Lower lobe of right lung (tissue), 2 donors: ENCODE results near the gene VRK2. TPM values are rescaled to one million over a fixed set of nuclear protein-coding genes. Genes with fewer than 3 reads are reported as not detected.
"Not testable (repeated sequence)": the region's sequence is repeated elsewhere in the genome, so short reads cannot be mapped to it uniquely, and the experiment has no call there.

ENCODE experiments used
- ATAC-seq, 2 donors: fragments of 200-7000 bp; cut with Tn5 transposase; one replicate each; pipeline ENCODE4 v1.9.1; 2020 to 2022; ENCODE audit warnings: mild to moderate bottlenecking in 2 of 2, moderate library complexity in 2 of 2
- DNase-seq: peaks from one replicate; pipeline ENCODE4 v3.0.0-alpha.2; 2020
- H3K27ac ChIP-seq: fragments of 200-600 bp; one replicate; pipeline ENCODE4 v1.8.0; 2022
- H3K27me3 ChIP-seq: fragments of 200-600 bp; one replicate; pipeline ENCODE4 v1.8.0; 2022; ENCODE audit warnings: low read depth
- H3K36me3 ChIP-seq: fragments of 200-600 bp; one replicate; pipeline ENCODE4 v1.8.0; 2022; ENCODE audit warnings: mild to moderate bottlenecking
- H3K4me1 ChIP-seq: fragments of 200-600 bp; one replicate; pipeline ENCODE4 v1.8.0; 2022
- H3K4me3 ChIP-seq: fragments of 200-600 bp; one replicate; pipeline ENCODE4 v1.8.0; 2022; ENCODE audit warnings: mild to moderate bottlenecking
- H3K9me3 ChIP-seq: fragments of 200-600 bp; one replicate; pipeline ENCODE4 v1.8.0; 2022
- intact Hi-C: fragments of 100-400 bp; cut with DNase I; formaldehyde crosslinking; loops from one replicate; pipeline ENCODE4 v1.11.0; 2022
- total RNA-seq: library from RNA; stranded (reverse); fragmentation: NEBNext Ultra II Directional; extraction: Animal tissue kit (Norgen Biotek cat#: 25700); gene quantifications from one replicate; pipeline ENCODE4 v1.2.1, GENCODE V29; 2021
- TF ChIP-seq, protein P1 (sequence below): fragments of 200-600 bp; IDR thresholded peaks from one replicate; pipeline ENCODE4 v1.8.0; 2022; ENCODE audit warnings: antibody characterized with exemption, mild to moderate bottlenecking
- donor health status: DM: no; HTN: yes; CAD: no; lungs with severe emphysema.

VRK2 gene
- total RNA-seq, 1 donor from 2014 or later, result 25.7 TPM

DNA sequence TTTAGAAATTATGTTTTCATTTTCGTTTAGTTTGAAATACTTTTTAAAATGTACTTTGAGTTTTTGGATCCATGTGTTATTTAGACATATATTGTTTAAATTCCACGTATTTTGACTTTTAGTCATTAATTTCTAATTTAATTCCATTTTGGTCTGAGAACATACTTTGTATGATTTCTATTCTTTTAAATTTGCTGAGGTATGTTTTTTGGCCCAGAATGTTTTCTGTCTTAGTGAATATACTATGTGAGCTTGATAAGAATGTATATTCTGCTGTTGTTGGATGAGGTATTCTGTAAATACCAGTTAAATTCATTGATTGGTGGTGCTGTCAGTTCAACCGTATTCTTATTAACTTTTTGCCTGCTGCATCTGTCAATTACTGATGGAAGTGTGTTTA is 26.4 kb downstream of the VRK2 start:
- Histone ChIP-seq H3K9me3 (no peaks in the 10 kb centered on the region), H3K4me1 (no peaks in the 10 kb centered on the region), H3K27me3 (no peaks in the 10 kb centered on the region), H3K36me3 (no peaks in the 10 kb centered on the region), H3K27ac (no peak overlapping the region), H3K4me3 (no peak overlapping the region)
- ATAC-seq (no peak), DNase-seq (no peak)
- intact Hi-C loops, result no loop called here
- TF ChIP-seq, protein P1, sequence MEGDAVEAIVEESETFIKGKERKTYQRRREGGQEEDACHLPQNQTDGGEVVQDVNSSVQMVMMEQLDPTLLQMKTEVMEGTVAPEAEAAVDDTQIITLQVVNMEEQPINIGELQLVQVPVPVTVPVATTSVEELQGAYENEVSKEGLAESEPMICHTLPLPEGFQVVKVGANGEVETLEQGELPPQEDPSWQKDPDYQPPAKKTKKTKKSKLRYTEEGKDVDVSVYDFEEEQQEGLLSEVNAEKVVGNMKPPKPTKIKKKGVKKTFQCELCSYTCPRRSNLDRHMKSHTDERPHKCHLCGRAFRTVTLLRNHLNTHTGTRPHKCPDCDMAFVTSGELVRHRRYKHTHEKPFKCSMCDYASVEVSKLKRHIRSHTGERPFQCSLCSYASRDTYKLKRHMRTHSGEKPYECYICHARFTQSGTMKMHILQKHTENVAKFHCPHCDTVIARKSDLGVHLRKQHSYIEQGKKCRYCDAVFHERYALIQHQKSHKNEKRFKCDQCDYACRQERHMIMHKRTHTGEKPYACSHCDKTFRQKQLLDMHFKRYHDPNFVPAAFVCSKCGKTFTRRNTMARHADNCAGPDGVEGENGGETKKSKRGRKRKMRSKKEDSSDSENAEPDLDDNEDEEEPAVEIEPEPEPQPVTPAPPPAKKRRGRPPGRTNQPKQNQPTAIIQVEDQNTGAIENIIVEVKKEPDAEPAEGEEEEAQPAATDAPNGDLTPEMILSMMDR, result no peak

- Histone ChIP-seq H3K36me3 (no peaks in the 10 kb centered on the region), H3K27me3 (no peaks in the 10 kb centered on the region), H3K27ac (no peak overlapping the region), H3K4me3 (no peak overlapping the region), H3K9me3 (no peaks in the 10 kb centered on the region), H3K4me1 (no peaks in the 10 kb centered on the region)
- DNase-seq (no peak), ATAC-seq (no peak)
- TF ChIP-seq, protein P1, result no peak
- intact Hi-C loops, result no loop called here
These were observed 27.1 kb downstream of the VRK2 start for GRCh38 chr2:58073751-58074150.

- DNase-seq, result no peak
- ATAC-seq, result no peak
- Histone ChIP-seq H3K36me3 (no peaks in the 10 kb centered on the region), H3K4me1 (no peaks in the 10 kb centered on the region), H3K4me3 (no peak overlapping the region), H3K27ac (no peak overlapping the region), H3K27me3 (no peaks in the 10 kb centered on the region), H3K9me3 (no peaks in the 10 kb centered on the region)
- intact Hi-C loops, result no loop called here
- TF ChIP-seq, protein P1, result no peak
These were observed 34.4 kb downstream of the VRK2 start for GRCh38 chr2:58081000-58081399.

DNA sequence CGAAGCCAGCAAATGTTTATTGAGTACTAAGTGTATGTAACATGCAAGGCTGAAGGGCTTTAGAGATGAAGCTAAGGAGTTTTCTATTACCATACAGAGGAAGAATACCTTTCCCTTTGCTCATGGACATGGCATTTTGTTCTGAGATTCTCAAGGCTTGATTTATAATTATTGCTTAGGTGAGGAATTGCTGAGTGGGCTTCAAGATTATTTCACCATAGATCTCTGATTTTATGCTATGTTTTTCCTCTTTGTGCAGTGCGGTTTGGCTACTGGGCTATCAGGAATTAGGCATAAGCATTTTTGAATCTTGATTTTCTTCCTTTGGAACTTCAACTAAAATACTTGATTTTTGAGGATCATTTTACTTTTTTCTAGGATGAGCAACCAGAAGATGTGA is 42.5 kb downstream of the VRK2 start:
- intact Hi-C loops, result no loop called here
- no peaks in the 10 kb centered on the region for H3K9me3 ChIP-seq
- H3K27me3 ChIP-seq, result no peaks in the 10 kb centered on the region
- no peak for ATAC-seq
- H3K27ac ChIP-seq, result no peak overlapping the region
- H3K4me3 ChIP-seq, result no peak overlapping the region
- no peaks in the 10 kb centered on the region for H3K4me1 ChIP-seq
- TF ChIP-seq, protein P1, result no peak
- no peak for DNase-seq
- H3K36me3 ChIP-seq, result peaks cover 32% of the 10 kb centered on the region

GRCh38 chr2:58092772-58093171 is 46.2 kb downstream of the VRK2 start:
- DNase-seq, ATAC-seq, H3K4me3 ChIP-seq, H3K27ac ChIP-seq, H3K9me3 ChIP-seq, H3K27me3 ChIP-seq, H3K4me1 ChIP-seq, intact Hi-C loops: not testable (repeated sequence)
- peaks cover 32% of the 10 kb centered on the region for H3K36me3 ChIP-seq

GRCh38 chr2:58097025-58097424 is 50.4 kb downstream of the VRK2 start:
- DNase-seq (no peak), ATAC-seq (no peak)
- no peaks in the 10 kb centered on the region for H3K36me3 ChIP-seq
- peaks cover 9% of the 10 kb centered on the region for H3K9me3 ChIP-seq
- no peaks in the 10 kb centered on the region for H3K27me3 ChIP-seq
- H3K4me3 ChIP-seq, result no peak overlapping the region
- H3K27ac ChIP-seq, result no peak overlapping the region
- intact Hi-C loops, result no loop called here
- TF ChIP-seq, protein P1, result no peak
- H3K4me1 ChIP-seq, result no peaks in the 10 kb centered on the region
